Ovary (tissue), 3 donors: ENCODE results near the gene MED27.

Source experiments
- CTCF ChIP-seq, 3 donors: fragments of 450-650 bp in 2 of 3; fragments of 200-600 bp in 1 of 3; IDR thresholded peaks; one replicate each; pipeline versions ENCODE4 v1.5.1 to v1.8.0; 2016 to 2022; ENCODE audit warnings: antibody characterized with exemption in 3 of 3, mild to moderate bottlenecking in 1 of 3
- POLR2A ChIP-seq: fragments of 450-650 bp; IDR thresholded peaks from one replicate; pipeline ENCODE4 v1.6.1; 2017; ENCODE audit warnings: antibody characterized with exemption, mild to moderate bottlenecking, moderate library complexity
- donor health status: DM: no; HTN: no; CAD: no.

- TF ChIP-seq POLR2A (no peak), CTCF (IDR thresholded peaks at IDR 0.05) (no peak)
Observed at GRCh38 chr9:131986576-131986975, 93.1 kb downstream of the MED27 start.
